OCI-LY1 (cell line): ENCODE data around the gene CCDC33.

ENCODE experiments used
- H2AFZ ChIP-seq: fragments of 200-600 bp; sonication (generic), shearing (Covaris generic); 2 replicates; pipeline ENCODE4 v1.6.0; 2014; ENCODE audit warnings: antibody characterized with exemption, mild to moderate bottlenecking, low read length
- H3F3A ChIP-seq: fragments of 200-600 bp; sonication (generic), shearing (Covaris generic); 2 replicates; pipeline ENCODE4 v1.6.0; 2014; ENCODE audit warnings: mild to moderate bottlenecking, antibody characterized with exemption, low read length, moderate library complexity; ENCODE audit not compliant: insufficient read depth
- H3K27ac ChIP-seq: fragments of 200-600 bp; sonication (generic); 2 replicates; pipeline ENCODE4 v1.5.1; 2014; ENCODE audit warnings: low read length, mixed run types, mild to moderate bottlenecking, low read depth; ENCODE audit not compliant: poor library complexity, severe bottlenecking
- H3K27me3 ChIP-seq: fragments of 200-600 bp; sonication (generic); 2 replicates; pipeline ENCODE4 v1.6.0; 2014; ENCODE audit warnings: antibody characterized with exemption, mild to moderate bottlenecking, low read length, moderate library complexity; ENCODE audit not compliant: insufficient read depth
- H3K36me3 ChIP-seq: fragments of 200-600 bp; sonication (generic); 2 replicates; pipeline ENCODE4 v1.6.1; 2014; ENCODE audit warnings: mild to moderate bottlenecking, antibody characterized with exemption, low read length, moderate library complexity, mixed read lengths; ENCODE audit not compliant: insufficient read depth
- H3K4me1 ChIP-seq: fragments of 200-600 bp; sonication (generic); 2 replicates; pipeline ENCODE4 v1.5.1; 2014; ENCODE audit warnings: mild to moderate bottlenecking, low read length, moderate library complexity; ENCODE audit not compliant: insufficient read depth, severe bottlenecking
- H3K4me2 ChIP-seq: fragments of 200-600 bp; sonication (generic), shearing (Covaris generic); 2 replicates; pipeline ENCODE4 v1.6.1; 2014; ENCODE audit warnings: low read length
- H3K4me3 ChIP-seq: fragments of 200-600 bp; sonication (generic); 2 replicates; pipeline ENCODE4 v1.5.1; 2014; ENCODE audit warnings: low read length, low read depth, mild to moderate bottlenecking, mixed read lengths; ENCODE audit not compliant: poor library complexity, severe bottlenecking
- H3K79me2 ChIP-seq: fragments of 200-600 bp; shearing (Covaris generic); 2 replicates; pipeline ENCODE4 v1.6.1; 2016; ENCODE audit warnings: mixed run types, low read length, mixed read lengths; ENCODE audit not compliant: insufficient read depth
- H3K9ac ChIP-seq: fragments of 200-600 bp; sonication (generic), shearing (Covaris generic); 2 replicates; pipeline ENCODE4 v1.6.1; 2014; ENCODE audit warnings: mild to moderate bottlenecking, low read length, mixed read lengths
- H3K9me2 ChIP-seq: fragments of 200-600 bp; sonication (generic), shearing (Covaris generic); 2 replicates; pipeline ENCODE4 v1.6.1; 2014; ENCODE audit warnings: low read depth, mild to moderate bottlenecking, low read length, mixed read lengths
- H3K9me3 ChIP-seq: fragments of 200-600 bp; shearing (Covaris generic); 2 replicates; pipeline ENCODE4 v1.6.1; 2014; ENCODE audit warnings: low read length, mixed read lengths
- H4K20me1 ChIP-seq: fragments of 200-600 bp; sonication (generic), shearing (Covaris generic); 2 replicates; pipeline ENCODE4 v1.6.0; 2016; ENCODE audit warnings: mild to moderate bottlenecking, low read length; ENCODE audit not compliant: insufficient read depth
- CTCF ChIP-seq: fragments of 200-600 bp; sonication (generic), shearing (Covaris generic); IDR thresholded peaks from 2 replicates; pipeline ENCODE4 v1.5.1; 2017; ENCODE audit warnings: mild to moderate bottlenecking, antibody characterized with exemption, low read length, moderate library complexity, mixed read lengths
- EZH2 ChIP-seq: fragments of 200-600 bp; sonication (generic), shearing (Covaris generic); IDR thresholded peaks from 2 replicates; pipeline ENCODE4 v1.8.0; 2017; ENCODE audit warnings: borderline replicate concordance, mixed run types, mild to moderate bottlenecking, antibody characterized with exemption, low read length, moderate library complexity, mixed read lengths

Gene CCDC33

GRCh38 chr15:74270854-74271520 is 34.9 kb downstream of the CCDC33 start:
- Histone ChIP-seq H3K9me3 (no peaks in the 10 kb centered on the region), H3K27ac (no peak overlapping the region), H3F3A (no peaks in the 10 kb centered on the region), H3K9me2 (no peaks in the 10 kb centered on the region), H3K79me2 (no peaks in the 10 kb centered on the region), H3K4me2 (no peak overlapping the region), H4K20me1 (no peaks in the 10 kb centered on the region), H2AFZ (no peak overlapping the region), H3K9ac (no peak overlapping the region), H3K4me3 (no peak overlapping the region), H3K27me3 (peaks cover 8% of the 10 kb centered on the region; the same call in 1 of the 2 replicates), H3K36me3 (no peaks in the 10 kb centered on the region), H3K4me1 (no peaks in the 10 kb centered on the region)
- TF ChIP-seq CTCF: no peak
- no peak for TF ChIP-seq EZH2

GRCh38 chr15:74272812-74273211 is 36.7 kb downstream of the CCDC33 start:
- Histone ChIP-seq H3K9me2 (no peaks in the 10 kb centered on the region), H3K9ac (no peak overlapping the region), H3K4me2 (no peak overlapping the region), H3K4me3 (no peak overlapping the region), H3K27me3 (peaks cover 8% of the 10 kb centered on the region; the same call in 1 of the 2 replicates), H3K4me1 (no peaks in the 10 kb centered on the region), H2AFZ (no peak overlapping the region), H3F3A (no peaks in the 10 kb centered on the region), H3K36me3 (no peaks in the 10 kb centered on the region), H3K9me3 (no peaks in the 10 kb centered on the region), H3K27ac (no peak overlapping the region), H4K20me1 (no peaks in the 10 kb centered on the region), H3K79me2 (no peaks in the 10 kb centered on the region)
- TF ChIP-seq CTCF (no peak), EZH2 (no peak)

GRCh38 chr15:74274470-74275038 is 38.4 kb downstream of the CCDC33 start:
- Histone ChIP-seq H4K20me1 (no peaks in the 10 kb centered on the region), H3F3A (no peaks in the 10 kb centered on the region), H3K79me2 (no peaks in the 10 kb centered on the region), H3K4me3 (no peak overlapping the region), H2AFZ (no peak overlapping the region), H3K9me2 (no peaks in the 10 kb centered on the region), H3K9ac (no peak overlapping the region), H3K27me3 (peaks cover 8% of the 10 kb centered on the region; the same call in 1 of the 2 replicates), H3K4me2 (no peak overlapping the region), H3K27ac (no peak overlapping the region), H3K9me3 (no peaks in the 10 kb centered on the region), H3K4me1 (no peaks in the 10 kb centered on the region), H3K36me3 (no peaks in the 10 kb centered on the region)
- no peak for TF ChIP-seq CTCF
